IPS-18a (cell line): Measurements from ENCODE around the gene MVP.
"Not testable (repeated sequence)": the region's sequence is repeated elsewhere in the genome, so short reads cannot be mapped to it uniquely, and the experiment has no call there.

Experiments used
- H3K27ac ChIP-seq: one replicate; pipeline ENCODE4 v1.5.1; 2013; ENCODE audit warnings: low read length
- H3K27me3 ChIP-seq: one replicate; pipeline ENCODE4 v1.6.1; 2013; ENCODE audit warnings: mild to moderate bottlenecking, low read length; ENCODE audit not compliant: control insufficient read depth, insufficient read depth
- H3K36me3 ChIP-seq: one replicate; pipeline ENCODE4 v1.6.1; 2013; ENCODE audit warnings: low read depth, low read length; ENCODE audit not compliant: control insufficient read depth
- H3K4me1 ChIP-seq: one replicate; pipeline ENCODE4 v1.6.1; 2013; ENCODE audit warnings: low read depth, low read length; ENCODE audit not compliant: control insufficient read depth
- H3K4me3 ChIP-seq: one replicate; pipeline ENCODE4 v1.5.1; 2013; ENCODE audit warnings: low read length
- H3K9ac ChIP-seq: one replicate; pipeline ENCODE4 v1.6.1; 2013; ENCODE audit warnings: mild to moderate bottlenecking, low read length, moderate library complexity
- H3K9me3 ChIP-seq: one replicate; pipeline ENCODE4 v1.6.1; 2013; ENCODE audit warnings: low read depth, low read length; ENCODE audit not compliant: control insufficient read depth

MVP gene

DNA sequence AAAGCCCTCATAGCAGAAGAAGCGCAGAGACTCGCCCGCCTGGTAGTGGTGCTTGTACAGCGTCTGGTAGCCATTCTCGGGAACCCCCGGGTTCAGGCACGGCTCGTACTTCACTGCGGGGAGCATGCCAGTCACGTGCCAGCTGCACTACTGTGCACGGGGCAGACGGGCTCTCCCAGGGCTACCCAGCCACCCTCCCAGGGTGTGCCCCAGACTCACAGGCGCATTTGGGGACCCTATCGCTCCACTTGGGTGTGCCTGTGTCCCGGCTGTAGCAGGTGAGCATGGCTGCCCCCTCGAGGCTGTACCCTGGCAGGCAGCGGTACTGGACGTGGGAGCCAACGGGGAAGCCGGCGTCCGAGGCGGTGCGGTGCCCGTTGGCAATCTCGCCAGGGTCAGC is 53.1 kb downstream of the MVP start:
- no peak overlapping the region for H3K4me3 ChIP-seq
- no peaks in the 10 kb centered on the region for H3K4me1 ChIP-seq
- H3K27me3 ChIP-seq, result peaks cover 8% of the 10 kb centered on the region
- no peak overlapping the region for H3K27ac ChIP-seq
- no peaks in the 10 kb centered on the region for H3K36me3 ChIP-seq
- H3K9me3 ChIP-seq, result no peaks in the 10 kb centered on the region
- H3K9ac ChIP-seq, result no peak overlapping the region

DNA sequence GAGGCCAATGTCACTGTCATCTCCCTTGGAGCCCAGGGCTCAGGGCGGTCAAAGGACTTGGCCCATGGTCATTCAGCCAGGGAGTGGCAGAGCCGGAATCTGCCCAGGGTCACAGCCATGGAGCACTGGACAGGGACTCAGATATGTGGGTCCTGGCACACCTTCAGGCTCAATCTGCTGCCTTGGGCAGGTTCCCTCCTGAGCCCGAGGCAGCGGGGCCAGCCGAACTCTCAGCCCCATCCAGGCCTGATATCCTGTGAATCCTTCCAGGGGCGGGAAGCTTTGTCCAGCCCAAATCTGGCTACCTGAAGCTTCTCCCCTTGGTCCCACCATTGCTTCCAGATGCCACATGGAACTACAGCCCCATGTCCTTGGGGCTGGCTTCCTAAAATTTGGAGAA is 54.9 kb downstream of the MVP start:
- H3K36me3 ChIP-seq, result peaks cover 4% of the 10 kb centered on the region
- no peak overlapping the region for H3K27ac ChIP-seq
- H3K4me1 ChIP-seq, result no peaks in the 10 kb centered on the region
- peaks cover 8% of the 10 kb centered on the region for H3K27me3 ChIP-seq
- H3K4me3 ChIP-seq, result no peak overlapping the region
- H3K9ac ChIP-seq, result no peak overlapping the region
- H3K9me3 ChIP-seq, result no peaks in the 10 kb centered on the region

DNA sequence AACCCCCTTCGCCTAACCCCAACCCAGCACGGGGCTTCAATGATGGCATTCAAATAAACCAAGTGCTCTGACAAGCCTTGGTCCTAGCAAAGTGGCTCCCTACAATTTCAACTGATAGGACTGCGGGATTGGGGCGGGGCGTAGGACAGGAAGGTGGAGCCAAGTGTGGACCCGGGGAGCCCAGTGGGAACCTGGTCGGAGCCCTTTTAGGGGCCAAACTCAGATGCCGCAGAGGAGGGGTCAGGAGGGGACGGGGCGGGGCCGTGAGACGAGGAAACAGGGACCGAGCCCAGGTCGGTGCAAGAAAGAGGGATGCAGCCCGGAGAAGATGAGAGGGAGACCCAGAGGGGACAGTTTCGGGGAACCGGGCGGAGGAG is 55.9 kb downstream of the MVP start:
- H3K9ac ChIP-seq, result no peak overlapping the region
- H3K27ac ChIP-seq, result no peak overlapping the region
- peak overlapping the region; percentile 64 for H3K4me3 ChIP-seq
- H3K9me3 ChIP-seq, result no peaks in the 10 kb centered on the region
- no peaks in the 10 kb centered on the region for H3K4me1 ChIP-seq
- peaks cover 8% of the 10 kb centered on the region for H3K27me3 ChIP-seq
- H3K36me3 ChIP-seq, result peaks cover 4% of the 10 kb centered on the region

DNA sequence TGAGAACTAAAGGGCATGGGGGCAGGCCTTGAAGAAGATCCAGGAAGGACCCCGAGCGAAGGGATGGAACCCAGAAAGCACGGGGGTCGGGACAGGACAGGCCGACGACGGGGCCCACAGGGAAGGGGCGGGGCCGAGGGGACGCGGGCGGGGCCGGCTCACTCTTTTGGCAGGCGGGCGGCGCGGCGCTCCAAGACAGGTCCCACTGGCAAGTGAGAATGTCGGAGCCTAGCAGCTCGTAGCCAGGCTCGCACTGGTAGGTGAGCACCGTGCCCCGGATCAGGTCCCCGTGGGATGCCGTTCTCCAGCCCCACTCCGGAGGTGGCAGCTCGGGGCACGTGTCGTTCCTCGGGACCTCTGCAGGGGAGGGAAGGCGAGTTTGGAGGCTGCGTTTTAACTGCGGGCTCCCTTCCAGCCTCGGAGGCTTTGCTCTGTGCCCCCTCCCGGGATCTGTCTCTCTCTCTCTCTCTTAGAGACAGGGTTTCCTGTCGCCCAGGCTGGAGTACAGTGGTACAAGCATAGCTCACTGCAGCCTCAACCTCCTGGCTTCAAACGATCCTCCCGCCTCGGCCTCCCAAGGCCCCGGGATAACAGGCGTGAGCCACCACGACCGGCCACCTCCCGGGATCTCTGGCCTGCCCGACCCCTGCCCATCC is 56.5 kb downstream of the MVP start:
- H3K4me3 ChIP-seq, result peak overlapping the region; percentile 64
- H3K36me3 ChIP-seq, result peaks cover 4% of the 10 kb centered on the region
- no peaks in the 10 kb centered on the region for H3K9me3 ChIP-seq
- H3K27ac ChIP-seq, result no peak overlapping the region
- no peak overlapping the region for H3K9ac ChIP-seq
- H3K4me1 ChIP-seq, result no peaks in the 10 kb centered on the region
- H3K27me3 ChIP-seq, result peaks cover 8% of the 10 kb centered on the region

DNA sequence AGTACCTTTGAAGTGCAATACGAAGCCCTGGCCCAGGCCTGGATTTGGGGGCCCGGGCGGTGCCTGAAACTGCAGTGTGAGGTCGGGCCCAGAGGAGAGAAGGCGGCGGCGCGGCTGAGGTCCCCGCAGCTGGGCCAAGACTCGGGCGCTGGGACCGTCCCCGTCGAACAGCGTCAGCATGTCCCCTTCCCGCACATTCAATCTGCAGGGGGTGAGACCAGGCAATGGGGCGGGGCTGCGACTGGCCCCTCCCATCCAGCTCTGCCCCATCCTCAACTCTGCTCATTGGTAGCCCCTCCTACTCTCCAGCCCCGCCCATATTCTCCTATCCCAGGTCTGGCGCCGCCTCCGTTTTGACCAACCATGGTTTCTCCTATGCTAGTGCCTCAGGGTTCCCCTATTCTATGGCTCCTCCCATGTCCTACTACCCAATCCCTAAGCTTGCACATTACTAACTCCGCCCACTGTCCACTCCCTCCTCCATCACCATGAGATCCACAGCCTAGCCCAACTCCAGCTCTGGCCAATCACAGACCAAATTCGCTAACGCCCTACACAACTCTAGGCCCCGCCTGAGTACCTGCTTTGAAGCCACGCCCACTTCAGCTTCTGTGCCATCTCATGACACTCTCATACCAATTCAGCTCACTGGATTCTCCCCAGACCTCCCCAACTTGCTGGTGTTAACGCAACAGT is 57.2 kb downstream of the MVP start:
- Histone ChIP-seq H3K27ac (no peak overlapping the region), H3K4me1 (no peaks in the 10 kb centered on the region), H3K27me3 (peaks cover 8% of the 10 kb centered on the region), H3K36me3 (peaks cover 4% of the 10 kb centered on the region), H3K9me3 (no peaks in the 10 kb centered on the region), H3K4me3 (peak overlapping the region; percentile 64), H3K9ac (no peak overlapping the region)

DNA sequence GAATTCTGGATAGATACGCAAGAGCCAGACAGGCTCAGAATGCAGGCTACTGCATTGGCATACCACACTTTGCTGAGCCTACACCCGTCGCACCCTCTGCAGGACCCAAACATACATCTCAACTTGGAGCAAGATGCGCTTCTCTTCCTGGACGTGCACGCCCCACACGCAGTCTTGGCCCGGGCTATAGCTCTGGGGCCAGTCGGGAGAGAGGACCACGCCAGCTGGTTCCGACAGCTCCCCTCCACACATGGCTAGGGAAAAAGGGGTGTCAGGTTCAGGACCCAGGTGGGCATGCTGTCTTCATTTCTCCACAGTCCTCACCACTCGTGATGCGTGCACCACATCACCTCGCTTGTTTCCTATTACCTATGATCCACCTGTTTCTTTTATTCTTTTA is 57.9 kb downstream of the MVP start:
- H3K9ac ChIP-seq, result no peak overlapping the region
- no peaks in the 10 kb centered on the region for H3K9me3 ChIP-seq
- H3K4me3 ChIP-seq, result no peak overlapping the region
- peaks cover 8% of the 10 kb centered on the region for H3K27me3 ChIP-seq
- H3K36me3 ChIP-seq, result peaks cover 7% of the 10 kb centered on the region
- H3K27ac ChIP-seq, result no peak overlapping the region
- no peaks in the 10 kb centered on the region for H3K4me1 ChIP-seq

DNA sequence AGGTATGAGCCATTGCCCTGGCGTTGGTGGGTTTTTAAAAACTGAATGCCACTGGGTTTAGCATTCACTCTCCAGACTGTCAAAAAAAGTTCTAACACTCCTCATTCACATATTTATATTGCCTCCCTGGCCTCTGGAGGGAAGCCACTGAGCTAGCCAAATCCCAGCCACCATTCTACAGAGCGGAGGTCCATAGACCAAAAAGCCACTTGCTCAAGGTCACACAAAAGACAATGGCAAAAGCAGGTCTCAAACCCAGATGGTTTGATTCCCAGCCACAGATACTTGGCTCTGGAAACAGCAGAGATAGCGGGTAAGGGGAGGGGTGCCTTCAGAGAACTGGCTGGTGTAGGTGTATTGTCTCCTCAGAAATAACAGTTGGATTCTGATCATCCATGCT is 60.8 kb downstream of the MVP start:
- no peaks in the 10 kb centered on the region for H3K9me3 ChIP-seq
- H3K4me1 ChIP-seq, result no peaks in the 10 kb centered on the region
- no peak overlapping the region for H3K9ac ChIP-seq
- peaks cover 9% of the 10 kb centered on the region for H3K36me3 ChIP-seq
- H3K27me3 ChIP-seq, result peaks cover 8% of the 10 kb centered on the region
- H3K27ac ChIP-seq, result no peak overlapping the region
- no peak overlapping the region for H3K4me3 ChIP-seq

DNA sequence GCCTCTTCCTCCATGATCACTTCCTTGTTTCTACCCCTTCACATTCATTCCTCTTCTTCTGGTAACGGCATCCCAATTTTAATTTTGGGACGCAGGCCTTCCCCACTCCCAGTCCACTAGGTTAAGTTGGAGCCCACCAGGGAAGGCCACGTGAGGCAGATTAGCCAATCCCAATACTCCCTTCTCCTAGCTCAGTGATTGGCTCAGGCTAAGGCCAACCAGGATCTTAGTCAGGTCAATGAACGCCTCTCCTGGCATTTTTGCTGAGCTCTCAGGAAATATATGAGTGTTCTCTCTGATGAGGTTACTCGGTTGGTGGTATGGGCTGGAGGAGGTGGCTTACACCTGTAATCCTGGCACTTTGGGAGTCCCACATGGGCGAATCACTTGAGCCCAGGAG is 63.7 kb downstream of the MVP start:
- H3K4me1 ChIP-seq, result no peaks in the 10 kb centered on the region
- H3K4me3 ChIP-seq, result no peak overlapping the region
- H3K9ac ChIP-seq, result no peak overlapping the region
- H3K9me3 ChIP-seq, result no peaks in the 10 kb centered on the region
- H3K36me3 ChIP-seq, result peaks cover 9% of the 10 kb centered on the region
- H3K27me3 ChIP-seq, result no peaks in the 10 kb centered on the region
- no peak overlapping the region for H3K27ac ChIP-seq

DNA sequence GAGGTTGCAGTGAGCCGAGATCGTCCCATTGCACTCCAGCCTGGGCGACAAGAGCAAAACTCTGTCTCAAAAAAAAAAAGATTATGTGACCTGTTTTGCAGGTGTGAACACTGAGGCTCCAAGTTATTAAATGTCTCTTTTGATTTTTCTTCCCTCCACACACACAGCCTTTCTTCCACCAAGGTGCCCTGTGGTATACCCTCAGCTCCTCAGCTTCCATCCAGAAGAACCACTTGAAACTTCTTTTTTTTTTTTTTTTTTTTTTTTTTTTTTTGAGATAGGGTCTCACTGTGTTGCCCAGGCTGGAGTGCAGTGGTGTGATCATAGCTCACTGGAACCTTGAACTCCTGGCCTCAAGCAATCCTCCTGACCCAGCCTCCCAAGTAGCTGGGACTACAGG is 69.1 kb downstream of the MVP start:
- H3K4me1 ChIP-seq, H3K36me3 ChIP-seq, H3K9me3 ChIP-seq, H3K9ac ChIP-seq, H3K27me3 ChIP-seq, H3K4me3 ChIP-seq, H3K27ac ChIP-seq: not testable (repeated sequence)

DNA sequence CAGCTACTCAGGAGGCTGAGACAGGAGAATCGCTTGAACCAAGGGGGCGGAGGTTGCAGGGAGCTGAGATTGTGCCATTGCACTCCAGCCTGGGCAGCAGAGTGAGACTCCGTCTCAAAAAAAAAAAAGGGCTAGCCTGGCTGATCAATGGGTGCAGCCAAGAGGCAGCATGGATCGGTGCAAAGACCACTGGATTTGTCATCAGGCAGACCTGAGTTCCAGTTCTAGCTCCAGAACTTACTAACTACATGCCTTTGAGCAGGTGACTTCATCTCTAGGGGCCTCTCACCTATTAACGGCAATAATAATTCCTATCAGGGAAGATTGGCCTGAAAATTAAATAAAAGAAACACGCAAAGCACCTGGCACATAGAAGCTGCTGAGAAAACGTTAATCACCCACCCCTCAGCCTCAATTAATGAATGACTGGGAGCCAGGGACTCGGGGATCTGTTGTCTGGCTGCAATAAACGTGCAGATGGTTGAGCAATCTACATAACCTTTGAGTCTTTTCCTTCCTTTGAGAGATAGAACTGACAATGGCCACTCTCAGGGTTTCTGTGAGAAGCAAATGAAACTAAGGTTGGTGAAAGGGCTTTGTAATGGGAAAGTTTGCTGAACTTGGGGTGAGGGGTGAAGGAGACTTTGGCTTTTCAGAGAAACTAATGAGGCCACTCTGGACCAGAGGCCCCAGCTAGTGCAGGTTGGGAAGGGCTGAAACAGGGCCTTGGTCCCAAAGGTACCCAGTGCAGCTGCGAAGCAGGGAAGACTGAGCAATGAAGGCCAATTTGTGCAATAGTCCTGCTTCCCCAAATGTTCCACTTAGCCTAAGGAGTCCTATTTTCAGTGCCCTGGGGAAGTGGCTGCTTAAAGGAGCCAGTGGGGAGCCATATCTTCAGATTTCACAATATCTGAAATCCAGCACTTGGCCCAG is 71.5 kb downstream of the MVP start:
- Histone ChIP-seq H3K4me1 (no peaks in the 10 kb centered on the region), H3K27ac (no peak overlapping the region), H3K27me3 (no peaks in the 10 kb centered on the region), H3K36me3 (no peaks in the 10 kb centered on the region), H3K9ac (no peak overlapping the region), H3K4me3 (no peak overlapping the region), H3K9me3 (no peaks in the 10 kb centered on the region)

DNA sequence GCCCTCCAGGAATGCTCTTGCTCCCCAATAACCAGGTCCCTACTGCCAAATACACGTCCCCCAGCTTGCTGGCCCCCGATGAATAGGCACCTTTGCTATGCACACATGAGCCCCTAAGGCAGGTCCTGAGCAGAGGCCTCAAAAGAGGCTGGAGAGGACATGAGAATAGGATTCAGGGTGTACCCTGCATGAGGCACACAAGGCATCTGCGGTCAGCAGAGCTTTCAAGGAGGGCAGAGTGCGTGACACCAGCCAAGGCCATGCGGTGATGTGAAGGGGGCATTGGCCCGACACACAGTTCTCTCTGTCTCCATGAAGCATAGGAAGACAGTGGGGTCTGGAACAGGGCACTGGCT is 72.2 kb downstream of the MVP start:
- Histone ChIP-seq H3K36me3 (no peaks in the 10 kb centered on the region), H3K4me3 (no peak overlapping the region), H3K27ac (no peak overlapping the region), H3K27me3 (no peaks in the 10 kb centered on the region), H3K4me1 (no peaks in the 10 kb centered on the region), H3K9me3 (no peaks in the 10 kb centered on the region), H3K9ac (no peak overlapping the region)
